ENCODE measurements around the gene GUK1.

GUK1 gene

DNA sequence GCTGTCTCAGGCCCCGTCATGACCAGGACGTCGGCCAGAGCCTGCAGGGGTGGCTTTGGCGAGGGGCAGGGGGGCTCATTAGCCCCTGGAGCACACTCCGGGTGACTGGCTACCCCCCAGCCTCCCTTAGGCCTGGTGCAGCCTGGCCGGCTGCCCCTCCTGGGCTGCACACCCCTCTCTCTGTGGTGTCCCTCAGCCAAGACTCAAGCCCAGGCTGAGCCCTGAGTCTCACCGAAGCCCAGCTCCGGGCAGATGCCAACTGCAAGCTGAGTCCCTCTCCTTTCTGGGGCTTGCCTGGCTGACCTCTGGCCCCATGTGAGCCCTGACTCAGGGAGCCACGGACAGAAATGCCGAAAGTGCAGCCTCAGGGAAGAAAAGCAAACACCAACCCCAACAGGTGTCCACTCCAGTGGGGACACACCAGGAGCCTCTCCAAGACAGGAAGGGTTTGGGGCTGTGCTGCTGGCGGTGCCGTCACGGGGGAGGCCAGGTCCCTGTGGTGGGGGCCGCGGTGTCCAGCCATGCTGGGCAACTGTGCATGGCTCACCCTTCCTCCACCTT is 20.2 kb downstream of the GUK1 start:
- DNase-seq: no peak
- H3K9ac ChIP-seq (ENCODE audit: low read depth, low read length): no peak overlapping the region
- no peak overlapping the region for H3K4me2 ChIP-seq (ENCODE audit: insufficient read depth, low read length)
- H3K36me3 ChIP-seq (ENCODE audit: insufficient read depth, low read length): no peaks in the 10 kb centered on the region
- TF ChIP-seq, protein P1, sequence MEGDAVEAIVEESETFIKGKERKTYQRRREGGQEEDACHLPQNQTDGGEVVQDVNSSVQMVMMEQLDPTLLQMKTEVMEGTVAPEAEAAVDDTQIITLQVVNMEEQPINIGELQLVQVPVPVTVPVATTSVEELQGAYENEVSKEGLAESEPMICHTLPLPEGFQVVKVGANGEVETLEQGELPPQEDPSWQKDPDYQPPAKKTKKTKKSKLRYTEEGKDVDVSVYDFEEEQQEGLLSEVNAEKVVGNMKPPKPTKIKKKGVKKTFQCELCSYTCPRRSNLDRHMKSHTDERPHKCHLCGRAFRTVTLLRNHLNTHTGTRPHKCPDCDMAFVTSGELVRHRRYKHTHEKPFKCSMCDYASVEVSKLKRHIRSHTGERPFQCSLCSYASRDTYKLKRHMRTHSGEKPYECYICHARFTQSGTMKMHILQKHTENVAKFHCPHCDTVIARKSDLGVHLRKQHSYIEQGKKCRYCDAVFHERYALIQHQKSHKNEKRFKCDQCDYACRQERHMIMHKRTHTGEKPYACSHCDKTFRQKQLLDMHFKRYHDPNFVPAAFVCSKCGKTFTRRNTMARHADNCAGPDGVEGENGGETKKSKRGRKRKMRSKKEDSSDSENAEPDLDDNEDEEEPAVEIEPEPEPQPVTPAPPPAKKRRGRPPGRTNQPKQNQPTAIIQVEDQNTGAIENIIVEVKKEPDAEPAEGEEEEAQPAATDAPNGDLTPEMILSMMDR (IDR thresholded peaks at IDR 0.05; ENCODE audit: borderline replicate concordance, extremely low read depth, low read length, poor library complexity, severe bottlenecking): no peak
- TF ChIP-seq EZH2 (IDR thresholded peaks at IDR 0.05; ENCODE audit: borderline replicate concordance, low read depth, low read length, severe bottlenecking): no peak
- peaks cover 10% of the 10 kb centered on the region for H3K4me1 ChIP-seq (ENCODE audit: insufficient read depth, low read length)
- H3K79me2 ChIP-seq (ENCODE audit: insufficient read depth, low read length): no peaks in the 10 kb centered on the region
- no peak overlapping the region for H3K4me3 ChIP-seq (ENCODE audit: low read depth in 1 of 2, low read length in 2 of 2)
- no peak for ATAC-seq (ENCODE audit: insufficient read depth, low read depth)
- no peak overlapping the region for H2AFZ ChIP-seq (ENCODE audit: low read depth, low read length)
- no peaks in the 10 kb centered on the region for H3K27me3 ChIP-seq (ENCODE audit: insufficient read depth, low read length, poor library complexity)
- H3K9me3 ChIP-seq (ENCODE audit: insufficient read depth, low read length, severe bottlenecking): no peaks in the 10 kb centered on the region
- no peak overlapping the region for H3K27ac ChIP-seq (ENCODE audit: low read length)
- H4K20me1 ChIP-seq (ENCODE audit: insufficient read depth, low read length): peaks cover 9% of the 10 kb centered on the region

- Histone ChIP-seq H3K4me1 (ENCODE audit: insufficient read depth, low read length) (peaks cover 12% of the 10 kb centered on the region), H3K4me3 (ENCODE audit: low read depth in 1 of 2, low read length in 2 of 2) (no peak overlapping the region), H3K79me2 (ENCODE audit: insufficient read depth, low read length) (peaks cover 2% of the 10 kb centered on the region), H4K20me1 (ENCODE audit: insufficient read depth, low read length) (peaks cover 4% of the 10 kb centered on the region; the same call in 1 of the 2 replicates), H3K9ac (ENCODE audit: low read depth, low read length) (no peak overlapping the region), H2AFZ (ENCODE audit: low read depth, low read length) (no peak overlapping the region), H3K4me2 (ENCODE audit: insufficient read depth, low read length) (no peak overlapping the region), H3K9me3 (ENCODE audit: insufficient read depth, low read length, severe bottlenecking) (no peaks in the 10 kb centered on the region), H3K36me3 (ENCODE audit: insufficient read depth, low read length) (no peaks in the 10 kb centered on the region), H3K27ac (ENCODE audit: low read length) (no peak overlapping the region), H3K27me3 (ENCODE audit: insufficient read depth, low read length, poor library complexity) (no peaks in the 10 kb centered on the region)
- ATAC-seq (ENCODE audit: insufficient read depth, low read depth) (no peak), DNase-seq (no peak)
- TF ChIP-seq, protein P1 (IDR thresholded peaks at IDR 0.05; ENCODE audit: borderline replicate concordance, extremely low read depth, low read length, poor library complexity, severe bottlenecking): no peak
- TF ChIP-seq EZH2 (IDR thresholded peaks at IDR 0.05; ENCODE audit: borderline replicate concordance, low read depth, low read length, severe bottlenecking): no peak
Observed at GRCh38 chr1:228161362-228161761, 21.3 kb downstream of the GUK1 start.

DNA sequence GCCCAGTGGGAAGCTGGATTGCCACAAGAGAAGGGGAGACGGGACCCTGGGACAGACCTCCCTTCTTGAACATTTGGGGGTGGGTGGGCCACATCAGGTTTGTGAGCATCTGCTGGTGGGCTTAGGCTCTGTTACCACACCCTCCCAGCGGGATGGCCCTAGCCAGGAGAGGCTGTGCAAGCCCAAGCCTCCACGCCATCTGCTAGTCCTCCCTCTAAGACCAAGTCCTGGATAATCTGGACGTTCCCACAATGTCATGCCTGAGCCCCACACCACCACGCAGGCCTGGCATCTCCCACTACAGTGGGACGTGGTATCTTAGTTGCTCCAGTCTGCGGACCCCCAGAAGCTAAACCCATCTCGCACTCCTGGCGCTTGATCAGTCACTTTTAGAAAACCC is 21.8 kb downstream of the GUK1 start:
- peaks cover 17% of the 10 kb centered on the region for H3K4me1 ChIP-seq (ENCODE audit: insufficient read depth, low read length)
- no peak for DNase-seq

More for the DNA sequence above, 21.8 kb downstream of the GUK1 start:
- H3K4me2 ChIP-seq (ENCODE audit: insufficient read depth, low read length): no peak overlapping the region
- TF ChIP-seq, protein P1 (IDR thresholded peaks at IDR 0.05; ENCODE audit: borderline replicate concordance, extremely low read depth, low read length, poor library complexity, severe bottlenecking): no peak
- TF ChIP-seq EZH2 (IDR thresholded peaks at IDR 0.05; ENCODE audit: borderline replicate concordance, low read depth, low read length, severe bottlenecking): no peak
- H3K9ac ChIP-seq (ENCODE audit: low read depth, low read length): no peak overlapping the region
- H3K27ac ChIP-seq (ENCODE audit: low read length): no peak overlapping the region
- peaks cover 5% of the 10 kb centered on the region; the same call in 1 of the 2 replicates for H4K20me1 ChIP-seq (ENCODE audit: insufficient read depth, low read length)
- H3K9me3 ChIP-seq (ENCODE audit: insufficient read depth, low read length, severe bottlenecking): no peaks in the 10 kb centered on the region
- ATAC-seq (ENCODE audit: insufficient read depth, low read depth): no peak
- no peaks in the 10 kb centered on the region for H3K36me3 ChIP-seq (ENCODE audit: insufficient read depth, low read length)
- H2AFZ ChIP-seq (ENCODE audit: low read depth, low read length): no peak overlapping the region
- peaks cover 7% of the 10 kb centered on the region for H3K79me2 ChIP-seq (ENCODE audit: insufficient read depth, low read length)
- H3K4me3 ChIP-seq (ENCODE audit: low read depth in 1 of 2, low read length in 2 of 2): no peak overlapping the region
- H3K27me3 ChIP-seq (ENCODE audit: insufficient read depth, low read length, poor library complexity): no peaks in the 10 kb centered on the region
